Duodenal mucosa (tissue), 2 donors: ENCODE measurements around the gene SIRT6.
"Not testable (repeated sequence)": the region's sequence is repeated elsewhere in the genome, so short reads cannot be mapped to it uniquely, and the experiment has no call there.

Source experiments
- H3K27ac ChIP-seq: one replicate; pipeline ENCODE4 v1.7.0; 2013; ENCODE audit warnings: low read depth, low read length
- H3K27me3 ChIP-seq, 2 donors: one replicate each; pipeline ENCODE4 v1.7.0; 2013; ENCODE audit warnings: low read length in 2 of 2, control low read depth in 1 of 2; ENCODE audit not compliant: insufficient read depth in 2 of 2, control insufficient read depth in 1 of 2
- H3K36me3 ChIP-seq, 2 donors: one replicate each; pipeline ENCODE4 v1.7.0; 2013; ENCODE audit warnings: low read length in 2 of 2, control low read depth in 1 of 2; ENCODE audit not compliant: insufficient read depth in 2 of 2, control insufficient read depth in 1 of 2
- H3K4me1 ChIP-seq, 2 donors: one replicate each; pipeline ENCODE4 v1.7.0; 2013; ENCODE audit warnings: low read length in 2 of 2, control low read depth in 1 of 2; ENCODE audit not compliant: insufficient read depth in 2 of 2, control insufficient read depth in 1 of 2
- H3K4me3 ChIP-seq, 2 donors: one replicate each; pipeline ENCODE4 v1.7.0; 2013; ENCODE audit warnings: low read length in 2 of 2, low read depth in 1 of 2
- H3K9ac ChIP-seq, 2 donors: one replicate each; pipeline ENCODE4 v1.7.0; 2013; ENCODE audit warnings: low read length in 2 of 2, low read depth in 1 of 2
- H3K9me3 ChIP-seq, 2 donors: one replicate each; pipeline ENCODE4 v1.7.0; 2013; ENCODE audit warnings: low read length in 2 of 2, control low read depth in 1 of 2; ENCODE audit not compliant: control insufficient read depth in 1 of 2

SIRT6 gene

GRCh38 chr19:4182084-4182810 is at the start of gene SIRT6, which contains the start of gene ANKRD24:
TSS of gene SIRT6 (minus strand) at chr19:4182563. CDS start at chr19:4182539, 24 bp downstream.
TSS of gene ANKRD24 (plus strand) at chr19:4182689. CDS start at chr19:4186426, 3,737 bp downstream.
- Histone ChIP-seq H3K4me3 (peak within 1 kb of the TSS; percentile 90 to 97), H3K9me3 (no peaks in the 10 kb centered on the region), H3K27me3 (no peaks in the 10 kb centered on the region), H3K36me3 (peaks cover 0 to 14% of the 10 kb centered on the region in 2 donors), H3K4me1 (peaks cover 12 to 26% of the 10 kb centered on the region in 2 donors), H3K27ac (peak within 1 kb of the TSS; percentile 53), H3K9ac (peak within 1 kb of the TSS; percentile 86 to 89)

- H3K9ac ChIP-seq, H3K4me1 ChIP-seq, H3K9me3 ChIP-seq, H3K36me3 ChIP-seq, H3K4me3 ChIP-seq, H3K27me3 ChIP-seq, H3K27ac ChIP-seq: not testable (repeated sequence)
Measured at GRCh38 chr19:4232139-4232538, 49.8 kb upstream of the SIRT6 start.

GRCh38 chr19:4231521-4231920 is 49.2 kb upstream of the SIRT6 start:
- H3K4me3 ChIP-seq, H3K4me1 ChIP-seq, H3K27ac ChIP-seq, H3K9ac ChIP-seq, H3K9me3 ChIP-seq, H3K36me3 ChIP-seq, H3K27me3 ChIP-seq: not testable (repeated sequence)

DNA sequence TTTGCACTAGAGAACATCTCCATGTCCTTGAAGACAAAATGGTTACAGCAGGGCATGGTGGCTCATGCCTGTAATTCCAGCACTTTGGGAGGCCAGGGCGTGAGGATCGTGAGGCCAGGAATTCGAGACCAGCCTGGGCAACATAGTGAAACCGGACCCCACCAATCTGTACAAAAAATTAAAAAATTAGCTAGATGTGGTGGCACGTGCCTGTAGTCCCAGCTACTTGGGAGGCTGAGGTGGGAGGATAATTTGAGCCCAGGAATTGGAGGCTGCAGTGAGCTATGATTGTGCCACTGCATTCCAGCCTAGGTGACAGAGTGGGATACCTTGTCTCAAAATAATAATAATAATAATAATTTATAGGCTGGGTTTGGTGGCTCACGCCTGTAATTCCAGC is 47.9 kb upstream of the SIRT6 start:
- H3K27me3 ChIP-seq, result peaks cover 8 to 12% of the 10 kb centered on the region in 2 donors
- H3K27ac ChIP-seq, H3K4me1 ChIP-seq, H3K9me3 ChIP-seq, H3K9ac ChIP-seq, H3K36me3 ChIP-seq, H3K4me3 ChIP-seq: not testable (repeated sequence)

DNA sequence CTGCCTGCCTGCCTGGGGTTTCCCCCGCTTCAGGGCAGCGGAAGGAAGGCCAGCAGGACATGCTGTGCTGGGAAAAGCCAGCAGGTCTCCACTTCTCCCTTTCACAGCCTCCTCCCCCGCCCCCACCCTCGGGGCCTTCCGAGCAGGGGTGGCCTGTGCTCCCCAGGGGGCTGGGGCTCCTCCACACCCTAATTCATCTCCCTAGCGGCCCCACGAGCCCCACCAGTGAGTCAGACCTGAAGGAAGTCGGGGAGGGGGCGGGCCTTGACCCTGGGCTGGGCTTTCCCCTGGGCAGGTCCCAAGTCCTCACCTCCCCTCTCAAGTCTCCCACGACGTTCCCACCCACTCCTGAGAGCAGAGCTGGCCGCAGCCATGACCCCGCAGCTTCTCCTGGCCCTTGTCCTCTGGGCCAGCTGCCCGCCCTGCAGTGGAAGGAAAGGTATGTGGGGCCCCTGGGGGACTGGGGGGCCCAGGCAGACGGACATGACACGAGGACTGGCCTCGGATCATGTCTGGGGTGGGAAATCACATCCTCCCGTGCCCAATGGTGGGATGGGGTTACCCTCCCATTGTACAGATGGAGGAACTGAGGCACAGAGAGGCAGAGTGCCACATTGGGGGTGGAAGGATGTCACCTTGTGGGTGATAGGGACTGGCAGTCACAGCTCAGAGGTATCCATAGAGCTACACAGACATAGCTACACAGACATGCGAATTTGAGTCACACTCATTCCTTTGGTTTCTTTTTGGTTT is 47.0 kb upstream of the SIRT6 start, which contains the start of gene EBI3:
TSS of gene EBI3 (plus strand) at position 345 of the 753 bp plus-strand sequence. CDS start at position 373, 28 bp downstream.
- Histone ChIP-seq H3K9ac (no peak within 1 kb of the TSS), H3K27ac (no peak within 1 kb of the TSS), H3K27me3 (peaks cover 8 to 12% of the 10 kb centered on the region in 2 donors), H3K4me1 (no peaks in the 10 kb centered on the region), H3K9me3 (no peaks in the 10 kb centered on the region), H3K36me3 (no peaks in the 10 kb centered on the region), H3K4me3 (no peak within 1 kb of the TSS)

- H3K9ac ChIP-seq, result no peak overlapping the region
- no peaks in the 10 kb centered on the region for H3K36me3 ChIP-seq
- H3K4me3 ChIP-seq, result no peak overlapping the region
- no peaks in the 10 kb centered on the region for H3K9me3 ChIP-seq
- no peaks in the 10 kb centered on the region for H3K4me1 ChIP-seq
- H3K27ac ChIP-seq, result no peak overlapping the region
- peaks cover 8 to 12% of the 10 kb centered on the region in 2 donors for H3K27me3 ChIP-seq
Measured at GRCh38 chr19:4228765-4229178, 46.4 kb upstream of the SIRT6 start.

- Histone ChIP-seq H3K36me3 (no peaks in the 10 kb centered on the region), H3K9me3 (no peaks in the 10 kb centered on the region), H3K27ac (no peak overlapping the region), H3K4me3 (no peak overlapping the region), H3K27me3 (peaks cover 8 to 12% of the 10 kb centered on the region in 2 donors), H3K9ac (no peak overlapping the region), H3K4me1 (no peaks in the 10 kb centered on the region)
Measured at GRCh38 chr19:4227771-4228170, 45.4 kb upstream of the SIRT6 start.

DNA sequence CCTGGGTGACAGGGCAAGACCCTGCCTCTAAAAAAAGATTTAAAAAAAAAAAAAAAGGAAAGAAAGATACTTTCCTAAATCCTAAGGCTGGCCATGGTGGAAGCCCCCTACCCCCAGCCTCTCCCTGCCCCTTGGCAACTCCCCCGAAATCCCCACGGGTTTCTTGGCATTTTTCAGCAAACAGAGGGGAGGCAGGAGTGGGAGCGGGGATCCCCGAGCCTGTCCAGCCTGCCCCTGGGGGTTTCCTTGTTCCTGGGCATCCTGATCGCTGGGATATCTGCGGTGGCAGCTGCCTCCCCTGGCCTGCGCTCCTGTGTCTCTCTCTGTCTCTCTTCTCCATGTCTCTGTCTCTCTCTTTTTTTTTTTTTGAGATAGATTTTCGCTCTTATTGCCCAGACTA is 43.5 kb upstream of the SIRT6 start:
- Histone ChIP-seq H3K27ac (no peak overlapping the region), H3K27me3 (peaks cover 8 to 12% of the 10 kb centered on the region in 2 donors), H3K4me1 (no peaks in the 10 kb centered on the region), H3K9ac (no peak overlapping the region), H3K9me3 (no peaks in the 10 kb centered on the region), H3K4me3 (no peak overlapping the region), H3K36me3 (no peaks in the 10 kb centered on the region)

- H3K27ac ChIP-seq, result no peak overlapping the region
- H3K4me1 ChIP-seq, result no peaks in the 10 kb centered on the region
- no peak overlapping the region for H3K9ac ChIP-seq
- no peak overlapping the region for H3K4me3 ChIP-seq
- H3K27me3 ChIP-seq, result peaks cover 5 to 9% of the 10 kb centered on the region in 2 donors
- H3K9me3 ChIP-seq, result no peaks in the 10 kb centered on the region
- no peaks in the 10 kb centered on the region for H3K36me3 ChIP-seq
Measured at GRCh38 chr19:4224470-4224869, 42.1 kb upstream of the SIRT6 start.

- H3K4me1 ChIP-seq, result no peaks in the 10 kb centered on the region
- H3K9ac ChIP-seq, result no peak overlapping the region
- no peak overlapping the region for H3K4me3 ChIP-seq
- no peaks in the 10 kb centered on the region for H3K36me3 ChIP-seq
- no peaks in the 10 kb centered on the region for H3K9me3 ChIP-seq
- H3K27me3 ChIP-seq, result no peaks in the 10 kb centered on the region
- no peak overlapping the region for H3K27ac ChIP-seq
Measured at GRCh38 chr19:4220188-4220587, 37.8 kb upstream of the SIRT6 start.
